ENCODE results near the gene KSR1.

GRCh38 chr17:27469256-27469655 is 13.0 kb downstream of the KSR1 start:
- TF ChIP-seq CTCF (IDR thresholded peaks at IDR 0.05 in 4 of 5, conservative IDR thresholded peaks at IDR 0.05 in 1 of 5) (no peak), POLR2A (IDR thresholded peaks at IDR 0.05) (no peak)

Data from gastrocnemius medialis (tissue), 4 donors.